Vagina (tissue), 2 donors: ENCODE data around the gene TBC1D19. TPM values are rescaled to one million over a fixed set of nuclear protein-coding genes. Genes with fewer than 3 reads are reported as not detected.

Experiments used
- DNase-seq, 2 donors: peaks; one replicate each; pipeline ENCODE4 v3.0.0-alpha.2; 2017; ENCODE audit errors: extremely low spot score in 2 of 2
- H3K27ac ChIP-seq: fragments of 200-600 bp; sonication (generic); one replicate; pipeline ENCODE4 v1.5.1; 2019
- H3K27me3 ChIP-seq: fragments of 200-600 bp; sonication (generic); one replicate; pipeline ENCODE4 v1.5.1; 2019
- H3K36me3 ChIP-seq, 2 donors: fragments of 200-600 bp; sonication (generic); one replicate each; pipeline ENCODE4 v1.5.1; 2017 to 2019
- H3K4me1 ChIP-seq: fragments of 200-600 bp; sonication (generic); one replicate; pipeline ENCODE4 v1.5.1; 2019
- H3K4me3 ChIP-seq, 2 donors: fragments of 200-600 bp; sonication (generic); 1 replicate in 1 of 2; 2 replicates in 1 of 2; pipeline ENCODE4 v1.5.1; 2016 to 2019
- H3K9me3 ChIP-seq: fragments of 200-600 bp; sonication (generic); one replicate; pipeline ENCODE4 v1.5.1; 2019
- POLR2A ChIP-seq, 2 donors: fragments of 450-650 bp; IDR thresholded peaks; one replicate each; pipeline ENCODE4 v1.6.1; 2017; ENCODE audit warnings: antibody characterized with exemption in 2 of 2, mild to moderate bottlenecking in 2 of 2, moderate library complexity in 2 of 2
- POLR2AphosphoS5 ChIP-seq, 2 donors: sonication (generic); formaldehyde crosslinking; IDR thresholded peaks; one replicate each; pipeline ENCODE4 v1.9.0; 2017; ENCODE audit warnings: antibody characterized with exemption in 2 of 2, mild to moderate bottlenecking in 2 of 2, low read depth in 1 of 2; ENCODE audit not compliant: insufficient read depth in 1 of 2
- intact Hi-C: fragments of 100-400 bp; cut with DNase I; formaldehyde crosslinking; loops from one replicate; pipeline ENCODE4 v1.15.1; 2023
- total RNA-seq: library from RNA; depleted of rRNA; stranded (reverse); fragments of >200 nt; gene quantifications from one replicate; pipeline ENCODE4 v1.2.3, GENCODE V29; 2016
- TF ChIP-seq, protein P1 (sequence below), 3 experiments: fragments of 450-650 bp in 2 of 3; fragments of 200-600 bp in 1 of 3; sonication (generic) in 1 of 3; IDR thresholded peaks; one replicate each; pipeline ENCODE4 v1.5.1; 2017 to 2019; ENCODE audit warnings: antibody characterized with exemption in 3 of 3, mild to moderate bottlenecking in 2 of 3, moderate library complexity in 2 of 3

TBC1D19 gene
- total RNA-seq, 1 donor from 2014 or later, result 10.8 TPM

DNA sequence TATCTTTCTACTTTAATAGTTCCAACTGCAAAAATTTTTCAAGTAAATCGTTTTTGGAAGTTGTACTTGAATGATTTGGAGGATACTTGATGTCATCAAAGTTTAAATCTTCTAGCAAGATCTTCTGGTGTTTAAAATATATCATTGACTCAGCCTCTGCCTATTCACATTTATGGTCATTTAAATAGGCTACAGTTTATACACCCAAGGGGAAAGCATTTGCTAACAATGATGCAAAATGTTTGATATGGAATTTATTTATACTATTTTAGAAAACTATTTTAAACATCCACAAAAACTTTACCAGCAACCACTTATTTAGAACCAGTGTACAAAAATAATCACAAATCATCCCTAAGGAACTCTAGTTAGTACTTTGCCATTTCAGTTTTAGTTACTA, 153.5 kb downstream of the TBC1D19 start:
- no peak for DNase-seq
- H3K36me3 ChIP-seq, result no peaks in the 10 kb centered on the region
- H3K27me3 ChIP-seq, result no peaks in the 10 kb centered on the region
- H3K4me3 ChIP-seq, result no peak overlapping the region
- peaks cover 7% of the 10 kb centered on the region for H3K4me1 ChIP-seq
- H3K9me3 ChIP-seq, result no peaks in the 10 kb centered on the region
- intact Hi-C loops, result no loop called here
- TF ChIP-seq, protein P1, sequence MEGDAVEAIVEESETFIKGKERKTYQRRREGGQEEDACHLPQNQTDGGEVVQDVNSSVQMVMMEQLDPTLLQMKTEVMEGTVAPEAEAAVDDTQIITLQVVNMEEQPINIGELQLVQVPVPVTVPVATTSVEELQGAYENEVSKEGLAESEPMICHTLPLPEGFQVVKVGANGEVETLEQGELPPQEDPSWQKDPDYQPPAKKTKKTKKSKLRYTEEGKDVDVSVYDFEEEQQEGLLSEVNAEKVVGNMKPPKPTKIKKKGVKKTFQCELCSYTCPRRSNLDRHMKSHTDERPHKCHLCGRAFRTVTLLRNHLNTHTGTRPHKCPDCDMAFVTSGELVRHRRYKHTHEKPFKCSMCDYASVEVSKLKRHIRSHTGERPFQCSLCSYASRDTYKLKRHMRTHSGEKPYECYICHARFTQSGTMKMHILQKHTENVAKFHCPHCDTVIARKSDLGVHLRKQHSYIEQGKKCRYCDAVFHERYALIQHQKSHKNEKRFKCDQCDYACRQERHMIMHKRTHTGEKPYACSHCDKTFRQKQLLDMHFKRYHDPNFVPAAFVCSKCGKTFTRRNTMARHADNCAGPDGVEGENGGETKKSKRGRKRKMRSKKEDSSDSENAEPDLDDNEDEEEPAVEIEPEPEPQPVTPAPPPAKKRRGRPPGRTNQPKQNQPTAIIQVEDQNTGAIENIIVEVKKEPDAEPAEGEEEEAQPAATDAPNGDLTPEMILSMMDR (IDR thresholded peaks at IDR 0.05), result no peak
- TF ChIP-seq POLR2AphosphoS5 (IDR thresholded peaks at IDR 0.05; ENCODE audit: insufficient read depth in 1 of 2, low read depth in 1 of 2), result no peak
- no peak for TF ChIP-seq POLR2A (IDR thresholded peaks at IDR 0.05)
- no peak overlapping the region for H3K27ac ChIP-seq

DNA sequence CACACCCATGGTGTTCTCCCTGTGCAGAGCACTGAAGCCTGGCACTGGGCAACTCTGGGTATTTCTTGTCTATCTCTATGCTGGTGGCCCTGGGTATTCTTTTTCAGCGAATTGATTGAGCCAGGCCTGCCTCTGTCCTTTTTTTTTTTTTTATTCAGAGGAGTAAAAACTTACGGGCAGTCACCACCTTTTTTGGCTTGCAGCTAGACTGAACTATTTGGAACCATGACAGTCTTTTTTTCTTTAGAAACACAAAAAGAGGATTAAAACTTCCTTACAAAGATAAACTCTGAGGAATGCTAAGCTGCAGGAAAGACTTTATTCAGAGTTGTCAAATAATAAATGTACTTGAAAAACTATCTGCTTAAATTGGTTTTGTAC, 157.6 kb downstream of the TBC1D19 start:
- Histone ChIP-seq H3K4me1 (peaks cover 7% of the 10 kb centered on the region), H3K36me3 (no peaks in the 10 kb centered on the region), H3K4me3 (no peak overlapping the region), H3K27ac (no peak overlapping the region), H3K9me3 (peaks cover 9% of the 10 kb centered on the region), H3K27me3 (no peaks in the 10 kb centered on the region)
- DNase-seq, result no peak
- intact Hi-C loops, result no loop called here
- TF ChIP-seq, protein P1 (IDR thresholded peaks at IDR 0.05), result no peak
- no peak for TF ChIP-seq POLR2AphosphoS5 (IDR thresholded peaks at IDR 0.05; ENCODE audit: insufficient read depth in 1 of 2, low read depth in 1 of 2)
- no peak for TF ChIP-seq POLR2A (IDR thresholded peaks at IDR 0.05)

DNA sequence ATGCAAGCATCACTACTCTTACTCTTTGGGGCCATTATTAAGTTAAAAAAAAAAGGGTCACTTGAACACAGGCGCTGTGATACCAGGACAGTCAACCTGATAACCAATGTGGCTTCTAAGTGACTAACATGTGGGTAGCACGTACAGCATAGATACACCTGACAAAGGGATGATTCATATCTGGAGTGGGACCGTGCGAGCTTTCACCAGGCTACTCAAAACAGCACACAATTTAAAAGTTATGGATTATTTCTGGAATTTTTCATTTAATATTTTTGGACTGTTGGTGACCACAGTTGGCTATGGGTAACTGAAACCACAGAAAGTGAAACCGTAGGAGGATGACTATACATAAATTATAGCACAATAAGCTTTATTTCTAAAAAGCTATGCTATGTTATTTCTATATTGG, 162.9 kb downstream of the TBC1D19 start:
- intact Hi-C loops, result no loop called here
- Histone ChIP-seq H3K4me1 (peaks cover 2% of the 10 kb centered on the region), H3K9me3 (peaks cover 9% of the 10 kb centered on the region), H3K27ac (no peak overlapping the region), H3K4me3 (no peak overlapping the region), H3K36me3 (no peaks in the 10 kb centered on the region), H3K27me3 (no peaks in the 10 kb centered on the region)
- no peak for DNase-seq
- TF ChIP-seq POLR2AphosphoS5 (IDR thresholded peaks at IDR 0.05; ENCODE audit: insufficient read depth in 1 of 2, low read depth in 1 of 2) (no peak), POLR2A (IDR thresholded peaks at IDR 0.05) (no peak)
- TF ChIP-seq, protein P1 (IDR thresholded peaks at IDR 0.05), result no peak

DNA sequence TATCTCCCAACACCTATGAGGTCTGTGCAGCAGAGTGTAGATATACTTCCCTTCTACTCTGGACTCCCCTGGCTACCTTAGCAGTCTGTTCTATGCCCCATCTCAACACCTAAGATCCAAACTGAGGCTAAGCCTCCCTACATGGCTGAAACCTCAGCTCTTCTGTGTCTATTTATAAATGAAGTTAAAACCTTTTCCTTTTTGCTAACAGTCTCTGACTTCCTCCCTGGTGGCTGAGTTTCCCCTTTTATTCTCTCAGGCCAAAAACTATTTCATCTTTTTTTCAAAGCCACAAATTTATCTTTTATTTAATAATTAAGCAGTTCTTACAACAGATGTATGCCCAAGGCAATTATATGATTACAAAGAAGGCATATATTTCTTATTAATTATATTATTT, 164.9 kb downstream of the TBC1D19 start:
- Histone ChIP-seq H3K4me1 (no peaks in the 10 kb centered on the region), H3K36me3 (no peaks in the 10 kb centered on the region), H3K4me3 (no peak overlapping the region), H3K27ac (no peak overlapping the region), H3K9me3 (peaks cover 4% of the 10 kb centered on the region), H3K27me3 (no peaks in the 10 kb centered on the region)
- TF ChIP-seq, protein P1 (IDR thresholded peaks at IDR 0.05), result no peak
- TF ChIP-seq POLR2AphosphoS5 (IDR thresholded peaks at IDR 0.05; ENCODE audit: insufficient read depth in 1 of 2, low read depth in 1 of 2) (no peak), POLR2A (IDR thresholded peaks at IDR 0.05) (no peak)
- intact Hi-C loops, result no loop called here
- DNase-seq, result no peak

DNA sequence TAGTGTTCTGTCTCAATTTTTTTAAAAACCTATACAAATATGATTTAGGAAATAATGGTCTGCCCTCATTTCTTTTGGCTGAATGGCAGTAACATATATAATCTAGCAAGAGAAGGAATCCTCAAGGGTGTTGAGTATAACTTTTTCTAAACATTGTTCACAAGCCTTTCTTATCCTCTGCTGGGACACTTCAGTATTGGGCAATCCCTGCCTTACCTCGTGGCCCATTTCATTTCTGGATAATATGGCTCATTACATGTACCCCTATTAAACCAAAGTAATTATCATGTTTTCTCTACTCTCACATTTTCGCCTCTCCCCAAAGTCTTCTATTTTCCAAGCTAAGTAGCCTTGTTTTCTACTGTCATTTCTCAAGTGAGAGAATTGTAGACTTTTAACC, 166.0 kb downstream of the TBC1D19 start:
- H3K27me3 ChIP-seq, result no peaks in the 10 kb centered on the region
- DNase-seq, result no peak
- H3K9me3 ChIP-seq, result no peaks in the 10 kb centered on the region
- no peak overlapping the region for H3K4me3 ChIP-seq
- intact Hi-C loops, result no loop called here
- TF ChIP-seq POLR2AphosphoS5 (IDR thresholded peaks at IDR 0.05; ENCODE audit: insufficient read depth in 1 of 2, low read depth in 1 of 2) (no peak), POLR2A (IDR thresholded peaks at IDR 0.05) (no peak)
- no peak overlapping the region for H3K27ac ChIP-seq
- H3K36me3 ChIP-seq, result no peaks in the 10 kb centered on the region
- no peaks in the 10 kb centered on the region for H3K4me1 ChIP-seq
